SK-N-SH (cell line): ENCODE results near the gene SNX21. TPM values are rescaled to one million over a fixed set of nuclear protein-coding genes. Genes with fewer than 3 reads are reported as not detected.

Experiments used
- CTCF ChIA-PET: fragments of 300-600, 350-600 bp; formaldehyde crosslinking; extraction: SDS; loops from one replicate; lab custom pipeline; 2021; lab: Yijun Ruan, JAX
- POLR2A ChIA-PET: fragments of 350-600 bp; sonication (Branson Sonifier 250); formaldehyde crosslinking; extraction: SDS; loops from one replicate; lab custom pipeline; 2020; ENCODE audit warnings: antibody characterized with exemption, inconsistent platforms; lab: Yijun Ruan, JAX
- DNase-seq: peaks from one replicate; pipeline ENCODE4 v3.0.0; 2012
- H2AFZ ChIP-seq: fragments of 200-600 bp; sonication (generic); 2 replicates; pipeline ENCODE4 v1.8.1; 2016; ENCODE audit warnings: antibody characterized with exemption, mild to moderate bottlenecking, low read depth
- H3F3A ChIP-seq: fragments of 200-600 bp; sonication (generic); replicated peaks from 2 replicates; pipeline ENCODE3; 2016; ENCODE audit warnings: antibody characterized with exemption, mild to moderate bottlenecking; ENCODE audit not compliant: insufficient read depth
- H3K27ac ChIP-seq, 2 experiments: fragments of 200-500 bp in 1 of 2; fragments of 200-600 bp in 1 of 2; sonication (Bioruptor generic) in 1 of 2; sonication (generic), shearing (Covaris generic) in 1 of 2; 2 replicates each; pipeline versions ENCODE4 v1.5.1 to v1.6.1; 2014 to 2016; ENCODE audit warnings: low read depth in 2 of 2, inconsistent platforms in 1 of 2, low read length in 1 of 2, mild to moderate bottlenecking in 1 of 2, mixed read lengths in 1 of 2
- H3K27me3 ChIP-seq: fragments of 200-600 bp; sonication (generic), shearing (Covaris generic); 2 replicates; pipeline ENCODE4 v1.6.1; 2016; ENCODE audit warnings: mixed run types; ENCODE audit not compliant: insufficient read depth
- H3K36me3 ChIP-seq, 2 experiments: fragments of 200-500 bp in 1 of 2; fragments of 200-600 bp in 1 of 2; sonication (Bioruptor generic) in 1 of 2; sonication (generic) in 1 of 2; replicated peaks in 1 of 2; 2 replicates each; pipeline versions ENCODE3 to v1.5.1; 2014 to 2016; ENCODE audit warnings: low read length in 1 of 2, mild to moderate bottlenecking in 1 of 2; ENCODE audit not compliant: insufficient read depth in 2 of 2, control insufficient read depth in 1 of 2
- H3K4me1 ChIP-seq, 2 experiments: fragments of 200-500 bp in 1 of 2; fragments of 200-600 bp in 1 of 2; sonication (Bioruptor generic) in 1 of 2; sonication (generic), shearing (Covaris generic) in 1 of 2; 2 replicates each; pipeline versions ENCODE4 v1.5.1 to v1.6.1; 2014 to 2016; ENCODE audit warnings: low read depth in 1 of 2, low read length in 1 of 2, mixed run types in 1 of 2; ENCODE audit not compliant: insufficient read depth in 2 of 2, control insufficient read depth in 1 of 2
- H3K4me2 ChIP-seq: fragments of 200-600 bp; sonication (generic), shearing (Covaris generic); 2 replicates; pipeline ENCODE4 v1.6.1; 2017; ENCODE audit warnings: mixed run types
- H3K4me3 ChIP-seq, 2 experiments: fragments of 200-500 bp in 1 of 2; fragments of 200-600 bp in 1 of 2; sonication (Bioruptor generic) in 1 of 2; sonication (generic), shearing (Covaris generic) in 1 of 2; 2 replicates each; pipeline versions ENCODE4 v1.5.1 to v1.8.1; 2014 to 2016; ENCODE audit warnings: low read depth in 2 of 2, inconsistent platforms in 1 of 2, low read length in 1 of 2, mild to moderate bottlenecking in 1 of 2, mixed read lengths in 1 of 2, moderate library complexity in 1 of 2
- H3K79me2 ChIP-seq: fragments of 200-600 bp; sonication (generic); 2 replicates; pipeline ENCODE4 v1.8.1; 2017; ENCODE audit warnings: mild to moderate bottlenecking; ENCODE audit not compliant: insufficient read depth
- H3K9ac ChIP-seq: fragments of 200-600 bp; sonication (generic); 2 replicates; pipeline ENCODE4 v1.6.1; 2017; ENCODE audit warnings: mixed run types
- H3K9me2 ChIP-seq: fragments of 200-600 bp; sonication (generic); 2 replicates; pipeline ENCODE4 v1.6.1; 2017; ENCODE audit warnings: mixed run types
- H3K9me3 ChIP-seq: fragments of 200-600 bp; sonication (generic); 2 replicates; pipeline ENCODE4 v1.6.1; 2017; ENCODE audit warnings: mixed run types, mild to moderate bottlenecking, moderate library complexity
- H4K20me1 ChIP-seq: fragments of 200-600 bp; sonication (generic); 2 replicates; pipeline ENCODE4 v1.6.1; 2017; ENCODE audit warnings: mild to moderate bottlenecking, mixed run types; ENCODE audit not compliant: insufficient read depth
- ELF1 ChIP-seq: IDR thresholded peaks from 2 replicates; pipeline ENCODE4 v1.4.0; 2012
- EP300 ChIP-seq, 2 experiments: IDR thresholded peaks; 2 replicates each; pipeline versions ENCODE4 v1.4.0 to v1.6.1; 2012; ENCODE audit warnings: borderline replicate concordance in 1 of 2, low read depth in 1 of 2, low read length in 1 of 2
- FOXM1 ChIP-seq: IDR thresholded peaks from 2 replicates; pipeline ENCODE4 v1.4.0; 2012; ENCODE audit warnings: low read depth, mild to moderate bottlenecking
- JUND ChIP-seq: IDR thresholded peaks from 2 replicates; pipeline ENCODE4 v1.4.0; 2012
- POLR2AphosphoS5 ChIP-seq: IDR thresholded peaks from 2 replicates; pipeline ENCODE4 v1.6.1; 2012; ENCODE audit warnings: low read depth, low read length
- RAD21 ChIP-seq: IDR thresholded peaks from 2 replicates; pipeline ENCODE4 v1.6.1; 2012; ENCODE audit warnings: mild to moderate bottlenecking, low read length
- TAF1 ChIP-seq: IDR thresholded peaks from 2 replicates; pipeline ENCODE4 v1.6.1; 2012; ENCODE audit warnings: low read depth, mild to moderate bottlenecking, low read length, moderate library complexity, borderline replicate concordance
- TCF12 ChIP-seq: IDR thresholded peaks from 2 replicates; pipeline ENCODE4 v1.4.0; 2012
- TEAD4 ChIP-seq: IDR thresholded peaks from 2 replicates; pipeline ENCODE4 v1.4.0; 2012; ENCODE audit warnings: mild to moderate bottlenecking, borderline replicate concordance; ENCODE audit not compliant: insufficient read depth
- WGBS: methylation state at CpG from one replicate; pipeline ENCODE4 v1.1.6; 2017; ENCODE audit warnings: low lambda C conversion rate; 5-methylcytosine and 5-hydroxymethylcytosine counted together
- polyA plus RNA-seq, 3 experiments: library from polyadenylated mRNA; depleted of rRNA; stranded (reverse); fragments of >200 nt; gene quantifications; 2 replicates each; pipeline ENCODE4 v1.2.3, GENCODE V29; 2012
- TF ChIP-seq, protein P1 (sequence below): IDR thresholded peaks from 2 replicates; pipeline ENCODE4 v1.4.0; 2012; ENCODE audit warnings: low read depth
- TF ChIP-seq, protein P2 (sequence below): fragments of 200-600 bp; sonication (generic); IDR thresholded peaks from 2 replicates; pipeline ENCODE4 v1.6.1; 2017; ENCODE audit warnings: antibody characterized with exemption, mild to moderate bottlenecking, moderate library complexity

Gene SNX21
- polyA plus RNA-seq, 1 of the 3 experiments (the other 2 are of a cell fraction) = 22.1 TPM

DNA sequence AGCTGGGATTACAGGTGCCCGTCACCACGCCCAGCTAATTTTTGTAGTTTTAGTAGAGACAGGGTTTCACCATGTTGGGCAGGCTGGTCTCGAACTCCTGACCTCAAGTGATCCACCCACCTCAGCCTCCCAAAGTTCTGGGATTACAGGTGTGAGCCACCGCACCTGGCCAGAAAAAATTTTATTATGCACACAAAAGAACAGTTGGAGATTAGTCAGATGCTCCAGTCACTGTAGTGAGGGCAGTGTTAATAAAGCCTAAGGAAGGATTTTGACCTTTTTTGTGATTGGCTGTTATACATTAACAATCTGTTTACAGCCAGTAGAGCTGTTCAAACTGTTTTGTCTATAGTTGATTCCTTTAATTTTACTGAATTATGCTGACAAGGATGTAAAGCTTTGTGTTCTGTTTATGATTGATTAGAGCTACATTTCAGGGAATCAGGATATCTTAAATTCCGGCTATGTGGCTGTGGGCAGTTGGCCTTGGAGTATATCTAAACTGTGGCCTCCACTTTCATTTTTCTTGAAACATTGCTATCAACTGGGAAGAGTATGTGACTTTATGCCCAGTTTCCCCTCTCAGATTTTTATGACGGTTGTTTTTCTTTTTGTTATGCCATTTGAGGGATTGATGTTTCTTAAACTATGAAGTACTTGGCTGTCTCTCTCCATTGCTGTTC, 33.7 kb downstream of the SNX21 start:
- H3K9ac ChIP-seq = peak overlapping the region; percentile 50
- CTCF ChIA-PET = interaction anchor here (1.4 kb wide), 1 partner anchor 23 kb away, joined by 4 read pairs; no protein-coding TSS in a partner anchor

DNA sequence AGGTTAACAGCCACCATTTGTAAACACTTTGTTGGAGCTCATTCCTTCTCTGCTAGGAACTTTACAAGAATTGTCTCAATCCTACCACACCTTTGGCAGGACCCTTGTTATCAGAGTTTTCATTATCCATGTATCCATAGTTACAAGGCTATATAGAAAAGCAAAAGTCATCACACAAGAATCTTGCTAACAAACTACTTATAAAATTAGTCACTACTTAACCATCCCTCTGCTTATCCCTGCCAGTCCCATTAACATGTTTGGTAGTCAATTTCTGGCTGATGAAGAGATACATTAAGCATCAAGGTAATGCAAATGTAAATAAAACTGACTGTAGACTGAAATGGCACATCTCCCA, 34.2 kb downstream of the SNX21 start:
- Histone ChIP-seq H3K9ac (peak overlapping the region; percentile 50), H3K79me2 (no peaks in the 10 kb centered on the region), H3K36me3 (no peaks in the 10 kb centered on the region), H3K27ac (peak overlapping the region in 1 of 2 experiments; percentile 83; a peak in 2 of 4 replicates), H2AFZ (0 out of 2 replicates have a peak overlapping the region, but pooled peaks have one; percentile 26), H3K9me3 (no peaks in the 10 kb centered on the region), H3K4me2 (0 out of 2 replicates have a peak overlapping the region, but pooled peaks have one; percentile 34), H4K20me1 (no peaks in the 10 kb centered on the region), H3K9me2 (no peaks in the 10 kb centered on the region), H3F3A (peaks cover 8% of the 10 kb centered on the region), H3K4me1 (peaks cover 0 to 8% of the 10 kb centered on the region in 2 experiments; a peak in 1 of 4 replicates), H3K4me3 (no peak overlapping the region), H3K27me3 (no peaks in the 10 kb centered on the region)
- ChIA-PET POLR2A (no interaction called here), CTCF (interaction anchor here (1.2 kb wide), 1 partner anchor 119 kb away, joined by 3 read pairs; no protein-coding TSS in a partner anchor)
- TF ChIP-seq JUND (no peak), TCF12 (no peak), FOXM1 (no peak), RAD21 (no peak), POLR2AphosphoS5 (no peak), TEAD4 (no peak), EP300 (IDR thresholded peaks at IDR 0.05; ENCODE audit: borderline replicate concordance in 1 of 2, low read depth in 1 of 2, low read length in 1 of 2) (no peak), ELF1 (no peak)
- TF ChIP-seq, protein P1, sequence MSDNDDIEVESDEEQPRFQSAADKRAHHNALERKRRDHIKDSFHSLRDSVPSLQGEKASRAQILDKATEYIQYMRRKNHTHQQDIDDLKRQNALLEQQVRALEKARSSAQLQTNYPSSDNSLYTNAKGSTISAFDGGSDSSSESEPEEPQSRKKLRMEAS = no peak
- TF ChIP-seq, protein P2, sequence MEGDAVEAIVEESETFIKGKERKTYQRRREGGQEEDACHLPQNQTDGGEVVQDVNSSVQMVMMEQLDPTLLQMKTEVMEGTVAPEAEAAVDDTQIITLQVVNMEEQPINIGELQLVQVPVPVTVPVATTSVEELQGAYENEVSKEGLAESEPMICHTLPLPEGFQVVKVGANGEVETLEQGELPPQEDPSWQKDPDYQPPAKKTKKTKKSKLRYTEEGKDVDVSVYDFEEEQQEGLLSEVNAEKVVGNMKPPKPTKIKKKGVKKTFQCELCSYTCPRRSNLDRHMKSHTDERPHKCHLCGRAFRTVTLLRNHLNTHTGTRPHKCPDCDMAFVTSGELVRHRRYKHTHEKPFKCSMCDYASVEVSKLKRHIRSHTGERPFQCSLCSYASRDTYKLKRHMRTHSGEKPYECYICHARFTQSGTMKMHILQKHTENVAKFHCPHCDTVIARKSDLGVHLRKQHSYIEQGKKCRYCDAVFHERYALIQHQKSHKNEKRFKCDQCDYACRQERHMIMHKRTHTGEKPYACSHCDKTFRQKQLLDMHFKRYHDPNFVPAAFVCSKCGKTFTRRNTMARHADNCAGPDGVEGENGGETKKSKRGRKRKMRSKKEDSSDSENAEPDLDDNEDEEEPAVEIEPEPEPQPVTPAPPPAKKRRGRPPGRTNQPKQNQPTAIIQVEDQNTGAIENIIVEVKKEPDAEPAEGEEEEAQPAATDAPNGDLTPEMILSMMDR = no peak
- no peak for DNase-seq

More for the DNA sequence above, 33.7 kb downstream of the SNX21 start:
- Histone ChIP-seq H3K79me2 (no peaks in the 10 kb centered on the region), H3F3A (peaks cover 8% of the 10 kb centered on the region), H4K20me1 (no peaks in the 10 kb centered on the region), H3K27ac (peak overlapping the region in 1 of 2 experiments; percentile 83; a peak in 2 of 4 replicates), H3K4me1 (peaks cover 0 to 8% of the 10 kb centered on the region in 2 experiments; a peak in 1 of 4 replicates), H3K9me2 (no peaks in the 10 kb centered on the region), H3K4me2 (0 out of 2 replicates have a peak overlapping the region, but pooled peaks have one; percentile 34), H3K9me3 (no peaks in the 10 kb centered on the region), H3K36me3 (no peaks in the 10 kb centered on the region), H3K27me3 (no peaks in the 10 kb centered on the region), H3K4me3 (no peak overlapping the region), H2AFZ (no peak overlapping the region)
- POLR2A ChIA-PET = interaction anchor here (0.6 kb wide), 1 partner anchor 696 kb away, joined by 3 read pairs; no protein-coding TSS in a partner anchor
- DNase-seq = no peak
- TF ChIP-seq FOXM1 = no peak
- no peak for TF ChIP-seq TAF1
- no peak for TF ChIP-seq TCF12
- TF ChIP-seq EP300 (IDR thresholded peaks at IDR 0.05; ENCODE audit: borderline replicate concordance in 1 of 2, low read depth in 1 of 2, low read length in 1 of 2) = no peak
- TF ChIP-seq ELF1 = no peak
- 94% methylated on average over 6 of the region's 6 CpGs for WGBS
